GM18868 (cell line): ENCODE measurements around the gene FAM111B.
"Not testable (repeated sequence)": the region's sequence is repeated elsewhere in the genome, so short reads cannot be mapped to it uniquely, and the experiment has no call there.

ENCODE experiments used
- ATAC-seq: cut with Tn5 transposase; IDR thresholded peaks from one replicate; pipeline ENCODE4 v1.9.1; 2021; ENCODE audit warnings: mild to moderate bottlenecking, moderate library complexity; ENCODE audit not compliant: unreplicated experiment

The FAM111B gene, protein sequence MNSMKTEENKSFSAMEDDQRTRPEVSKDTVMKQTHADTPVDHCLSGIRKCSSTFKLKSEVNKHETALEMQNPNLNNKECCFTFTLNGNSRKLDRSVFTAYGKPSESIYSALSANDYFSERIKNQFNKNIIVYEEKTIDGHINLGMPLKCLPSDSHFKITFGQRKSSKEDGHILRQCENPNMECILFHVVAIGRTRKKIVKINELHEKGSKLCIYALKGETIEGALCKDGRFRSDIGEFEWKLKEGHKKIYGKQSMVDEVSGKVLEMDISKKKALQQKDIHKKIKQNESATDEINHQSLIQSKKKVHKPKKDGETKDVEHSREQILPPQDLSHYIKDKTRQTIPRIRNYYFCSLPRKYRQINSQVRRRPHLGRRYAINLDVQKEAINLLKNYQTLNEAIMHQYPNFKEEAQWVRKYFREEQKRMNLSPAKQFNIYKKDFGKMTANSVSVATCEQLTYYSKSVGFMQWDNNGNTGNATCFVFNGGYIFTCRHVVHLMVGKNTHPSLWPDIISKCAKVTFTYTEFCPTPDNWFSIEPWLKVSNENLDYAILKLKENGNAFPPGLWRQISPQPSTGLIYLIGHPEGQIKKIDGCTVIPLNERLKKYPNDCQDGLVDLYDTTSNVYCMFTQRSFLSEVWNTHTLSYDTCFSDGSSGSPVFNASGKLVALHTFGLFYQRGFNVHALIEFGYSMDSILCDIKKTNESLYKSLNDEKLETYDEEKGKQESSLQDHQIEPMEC

DNA sequence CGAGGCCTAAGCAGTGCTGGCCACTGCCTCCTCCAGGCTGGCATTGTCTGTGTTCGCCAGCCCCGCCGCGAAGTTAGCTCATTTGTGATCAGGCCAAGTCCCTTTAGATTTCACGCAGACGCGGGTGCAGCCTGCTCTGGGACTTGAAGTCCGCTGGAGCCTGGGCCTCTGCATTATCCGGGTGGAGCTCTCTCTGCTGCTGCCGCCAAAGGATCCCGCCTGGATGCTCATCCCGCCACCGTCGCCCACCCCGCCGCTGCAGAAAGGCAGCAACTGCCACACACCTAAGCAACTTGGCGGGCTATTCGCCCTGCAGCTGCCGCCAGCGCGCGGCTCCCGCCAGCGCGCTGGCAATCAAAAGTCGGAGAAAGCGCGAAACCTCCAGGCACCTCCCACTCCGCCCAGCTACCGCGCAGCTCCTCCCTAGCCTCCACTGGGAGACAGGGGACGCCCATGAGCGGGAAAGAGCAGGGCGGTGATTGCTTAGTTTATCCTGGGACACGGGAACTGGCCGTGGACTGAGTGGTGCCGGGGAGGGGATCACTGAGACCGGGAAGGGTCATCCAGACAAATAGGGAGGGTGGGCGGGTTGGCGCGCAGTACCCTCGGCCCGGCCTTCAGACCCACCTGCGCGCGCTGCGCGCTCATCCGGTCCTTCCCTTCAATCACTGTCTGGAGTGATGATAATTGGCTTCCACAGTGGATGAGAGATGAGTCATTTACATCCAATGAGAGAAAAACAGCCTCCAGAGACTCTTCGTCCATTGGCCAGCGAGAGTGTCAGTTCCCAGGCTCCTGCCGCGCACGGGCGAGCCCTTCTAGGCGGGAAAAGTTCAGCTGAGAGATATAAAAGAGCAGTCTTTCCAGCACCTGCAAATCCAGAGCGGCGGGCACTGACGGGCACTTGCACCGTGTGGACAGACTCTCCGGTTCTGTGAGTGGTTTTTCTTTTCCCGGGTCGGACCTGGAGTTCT lies at the start of gene FAM111B:
Gene FAM111B, plus strand, starts transcription at position 875 of the 974 bp plus-strand sequence. CDS start 2,389 bp downstream, outside the sequence.
- peak; percentile 76 for ATAC-seq

- peak; percentile 93 for ATAC-seq
Observed at GRCh38 chr11:59058120-59059033, 48.7 kb upstream of the FAM111B start.

- ATAC-seq: not testable (repeated sequence)
Observed at GRCh38 chr11:59060096-59060495, 46.9 kb upstream of the FAM111B start.

GRCh38 chr11:59062602-59063529 lies 44.2 kb upstream of the FAM111B start:
- ATAC-seq: no peak

GRCh38 chr11:59063996-59064727 lies 42.9 kb upstream of the FAM111B start:
- peak; percentile 82 for ATAC-seq

DNA sequence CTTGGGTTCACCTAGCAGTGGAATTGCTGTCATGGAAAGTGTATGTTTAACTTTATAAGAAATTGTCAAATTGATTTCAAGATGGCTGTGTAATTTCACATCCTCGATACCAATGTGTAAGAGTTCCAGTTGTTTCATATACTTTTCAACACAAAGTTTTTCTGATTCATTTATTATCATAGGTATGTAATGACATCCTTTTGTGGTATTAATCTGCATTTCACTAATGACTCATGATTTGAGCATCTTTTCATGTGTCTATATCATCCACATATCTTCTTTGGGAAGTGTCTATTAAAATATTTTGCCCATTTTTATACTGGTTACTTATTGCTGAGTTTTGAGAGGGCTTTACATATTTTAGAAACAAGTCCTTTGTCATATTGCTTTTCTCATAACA lies 38.0 kb upstream of the FAM111B start:
- ATAC-seq: no peak

- ATAC-seq: peak; percentile 97
Observed at GRCh38 chr11:59076876-59077571, 30.0 kb upstream of the FAM111B start.

DNA sequence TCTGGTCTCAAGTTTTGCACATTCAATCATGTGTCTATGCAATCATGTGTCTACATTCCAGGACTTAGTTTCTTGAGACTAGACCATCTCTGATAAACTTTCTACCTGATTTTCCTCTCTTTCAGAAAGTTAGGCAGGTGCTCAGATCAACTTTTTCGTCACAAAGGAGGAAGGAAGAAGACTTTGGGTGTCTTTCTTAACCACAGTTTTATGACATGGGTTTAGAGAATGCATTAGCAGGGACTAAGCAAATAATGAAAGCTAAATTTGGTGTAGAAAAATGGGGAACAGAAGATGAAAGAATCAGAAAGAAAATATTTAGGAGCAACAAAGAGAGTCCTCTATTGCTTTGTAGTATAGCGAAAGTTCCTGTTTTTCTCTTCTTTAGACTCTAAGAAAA lies 28.6 kb upstream of the FAM111B start:
- ATAC-seq: peak; percentile 32

- ATAC-seq: no peak
Observed at GRCh38 chr11:59079086-59079485, 28.0 kb upstream of the FAM111B start.

- ATAC-seq: not testable (repeated sequence)
Observed at GRCh38 chr11:59080421-59080820, 26.6 kb upstream of the FAM111B start.

- not testable (repeated sequence) for ATAC-seq
Observed at GRCh38 chr11:59081430-59082020, 25.5 kb upstream of the FAM111B start.

- not testable (repeated sequence) for ATAC-seq
Observed at GRCh38 chr11:59086007-59086406, 21.0 kb upstream of the FAM111B start, which contains the start of gene GLYATL1B. TSS of gene GLYATL1B (plus strand) at chr11:59086307. CDS start at chr11:59086307, 0 bp downstream.

DNA sequence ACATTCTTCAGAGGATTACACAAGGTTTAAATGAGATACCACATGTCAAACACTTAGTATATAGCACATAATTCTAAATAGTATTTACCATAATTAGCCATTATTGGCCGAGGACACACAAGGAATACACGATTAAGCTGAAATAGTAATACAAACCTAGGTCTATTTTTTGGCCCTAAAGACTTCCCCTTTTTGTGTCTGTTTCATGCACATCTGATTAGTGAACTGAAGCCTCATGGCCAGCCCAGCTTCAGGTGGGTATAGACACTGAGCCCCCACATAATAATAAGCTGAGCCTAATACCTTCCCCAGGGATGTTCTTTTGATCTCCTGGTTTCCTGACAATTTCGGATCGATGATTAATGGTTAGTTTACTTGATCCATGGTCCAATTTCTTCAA lies 18.9 kb upstream of the FAM111B start:
- peak; percentile 73 for ATAC-seq

DNA sequence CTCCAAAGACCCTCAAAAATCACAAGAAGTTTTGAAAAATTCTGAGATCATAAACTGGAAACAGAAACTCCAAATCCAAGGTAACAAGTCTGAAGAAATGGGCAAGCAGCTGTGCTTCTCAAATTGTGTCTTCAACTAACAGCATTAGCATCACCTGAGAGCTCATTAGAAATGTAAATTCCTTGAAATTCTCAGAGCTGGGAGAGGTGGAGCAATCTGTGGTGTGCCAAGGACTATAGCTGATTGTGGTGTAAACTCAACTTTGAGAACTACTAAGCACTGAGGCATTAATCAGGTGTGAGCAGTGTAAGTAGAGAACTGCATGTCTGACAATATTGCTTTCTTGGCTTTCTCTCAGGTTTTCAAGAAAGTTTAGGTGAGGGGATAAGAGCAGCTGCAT lies 13.5 kb upstream of the FAM111B start:
- ATAC-seq: not testable (repeated sequence)

DNA sequence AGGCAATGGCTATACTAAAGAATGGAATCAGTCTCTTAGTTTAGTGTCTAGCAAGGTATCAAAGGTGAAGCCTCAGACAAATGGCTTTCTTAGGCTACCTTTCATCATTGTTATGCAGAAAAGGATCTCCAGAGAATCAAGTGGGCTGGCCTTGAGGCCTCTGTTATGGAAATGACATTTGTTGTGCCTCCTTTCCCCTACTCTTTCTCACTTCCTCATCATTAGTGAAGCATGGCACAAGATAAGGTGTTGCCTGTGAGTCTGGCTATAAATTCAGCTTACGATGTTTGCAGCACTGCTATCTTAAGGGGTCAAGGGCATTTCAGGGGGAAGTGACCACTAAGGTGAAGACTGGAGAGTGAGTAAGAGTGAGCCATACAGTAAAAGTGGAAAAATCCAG lies 11.8 kb upstream of the FAM111B start:
- peak; percentile 91 for ATAC-seq

DNA sequence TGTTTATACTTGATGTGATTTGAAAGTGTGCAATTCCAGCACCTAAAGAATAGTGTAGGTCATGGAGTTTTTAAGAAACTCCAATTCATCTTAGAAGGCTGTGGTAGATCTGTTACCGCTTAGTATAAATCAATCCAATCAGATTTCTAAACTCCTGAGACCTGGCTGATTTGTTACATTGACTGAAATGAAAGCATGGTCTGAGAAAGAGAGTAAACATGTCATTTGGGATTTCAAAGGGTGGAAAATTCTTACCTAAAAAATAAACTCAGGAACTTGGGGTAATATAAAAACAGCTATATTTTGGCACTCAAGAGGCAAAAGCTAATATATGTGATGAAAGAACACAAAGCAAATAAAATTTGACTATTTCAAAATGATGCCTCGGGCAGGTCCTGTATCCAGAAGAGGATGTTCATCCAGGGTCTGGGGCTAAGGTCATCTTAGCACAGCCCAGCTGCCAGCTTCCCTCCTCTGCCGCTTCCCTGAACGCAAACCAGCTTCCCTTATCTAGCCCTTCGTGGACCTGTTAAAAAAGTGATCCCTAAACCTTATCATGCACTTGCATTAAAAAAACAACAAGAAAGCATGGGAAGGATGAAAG lies 11.0 kb upstream of the FAM111B start:
- ATAC-seq: not testable (repeated sequence)
